H9 (cell line): Measurements from ENCODE around the gene TMC2. TPM values are rescaled to one million over a fixed set of nuclear protein-coding genes. Genes with fewer than 3 reads are reported as not detected.

Source experiments
- DNase-seq: peaks from one replicate; pipeline ENCODE4 v3.0.0-alpha.2; 2017
- H2AFZ ChIP-seq: one replicate; pipeline ENCODE4 v1.6.1; 2013; ENCODE audit warnings: mild to moderate bottlenecking, low read length, control low read depth, moderate library complexity
- H2AK5ac ChIP-seq: 2 replicates; pipeline ENCODE4 v1.6.1; 2013; ENCODE audit warnings: low read length, control low read depth, mixed read lengths; ENCODE audit not compliant: insufficient read length
- H2BK120ac ChIP-seq: one replicate; pipeline ENCODE4 v1.6.1; 2013; ENCODE audit warnings: low read depth, mild to moderate bottlenecking, low read length, control low read depth, inconsistent platforms; ENCODE audit not compliant: poor library complexity, severe bottlenecking
- H2BK12ac ChIP-seq: 2 replicates; pipeline ENCODE4 v1.6.1; 2013; ENCODE audit warnings: low read length, control low read depth, mixed read lengths, low read depth; ENCODE audit not compliant: insufficient read length
- H2BK15ac ChIP-seq: 2 replicates; pipeline ENCODE4 v1.6.1; 2013; ENCODE audit warnings: low read depth, low read length, control low read depth
- H2BK20ac ChIP-seq: one replicate; pipeline ENCODE4 v1.6.1; 2013; ENCODE audit warnings: low read depth, mild to moderate bottlenecking, low read length, control low read depth, inconsistent platforms; ENCODE audit not compliant: poor library complexity, severe bottlenecking
- H2BK5ac ChIP-seq: 2 replicates; pipeline ENCODE4 v1.6.1; 2013; ENCODE audit warnings: low read length, control low read depth, mixed read lengths; ENCODE audit not compliant: insufficient read length
- H3K14ac ChIP-seq: 2 replicates; pipeline ENCODE4 v1.6.1; 2013; ENCODE audit warnings: low read length, control low read depth; ENCODE audit not compliant: insufficient read depth
- H3K18ac ChIP-seq: 2 replicates; pipeline ENCODE4 v1.6.1; 2013; ENCODE audit warnings: low read depth, mild to moderate bottlenecking, mixed read lengths, low read length, control low read depth; ENCODE audit not compliant: insufficient read length
- H3K23ac ChIP-seq: 2 replicates; pipeline ENCODE4 v1.6.1; 2013; ENCODE audit warnings: low read length, control low read depth, mixed read lengths, low read depth; ENCODE audit not compliant: insufficient read length
- H3K23me2 ChIP-seq: 2 replicates; pipeline ENCODE4 v1.6.1; 2013; ENCODE audit warnings: low read depth, mild to moderate bottlenecking, mixed read lengths, low read length, control low read depth; ENCODE audit not compliant: insufficient read length, poor library complexity, severe bottlenecking
- H3K27ac ChIP-seq: 2 replicates; pipeline ENCODE4 v1.5.1; 2013; ENCODE audit warnings: low read length, control low read depth, mixed read lengths, low read depth; ENCODE audit not compliant: insufficient read length
- H3K27me3 ChIP-seq: 2 replicates; pipeline ENCODE4 v1.6.1; 2013; ENCODE audit warnings: low read length, control low read depth, inconsistent platforms; ENCODE audit not compliant: insufficient read depth
- H3K4ac ChIP-seq: 2 replicates; pipeline ENCODE4 v1.6.1; 2013; ENCODE audit warnings: low read depth, mild to moderate bottlenecking, control low read depth, inconsistent platforms, low read length, moderate library complexity
- H3K4me1 ChIP-seq: 2 replicates; pipeline ENCODE4 v1.6.1; 2013; ENCODE audit warnings: low read length, control low read depth, inconsistent platforms; ENCODE audit not compliant: insufficient read depth
- H3K4me2 ChIP-seq: 2 replicates; pipeline ENCODE4 v1.6.1; 2013; ENCODE audit warnings: low read length, control low read depth, mixed read lengths; ENCODE audit not compliant: insufficient read length, insufficient read depth
- H3K56ac ChIP-seq: 2 replicates; pipeline ENCODE4 v1.6.1; 2013; ENCODE audit warnings: low read depth, mild to moderate bottlenecking, mixed read lengths, low read length, control low read depth; ENCODE audit not compliant: insufficient read length
- H3K79me1 ChIP-seq: 2 replicates; pipeline ENCODE4 v1.6.1; 2013; ENCODE audit warnings: low read depth, mild to moderate bottlenecking, moderate library complexity, low read length, control low read depth, inconsistent platforms; ENCODE audit not compliant: insufficient read depth, poor library complexity, severe bottlenecking
- H3K79me2 ChIP-seq: 2 replicates; pipeline ENCODE4 v1.6.1; 2013; ENCODE audit warnings: low read length, control low read depth, inconsistent platforms; ENCODE audit not compliant: insufficient read depth
- H3K9ac ChIP-seq: 2 replicates; pipeline ENCODE4 v1.6.1; 2013; ENCODE audit warnings: low read length, control low read depth, mixed read lengths; ENCODE audit not compliant: insufficient read length; ENCODE audit errors: extremely low read depth
- H3K9me3 ChIP-seq: one replicate; pipeline ENCODE4 v1.6.1; 2013; ENCODE audit warnings: low read depth, low read length, inconsistent platforms; ENCODE audit not compliant: control insufficient read depth
- H3T11ph ChIP-seq: one replicate; pipeline ENCODE4 v1.6.1; 2013; ENCODE audit warnings: mild to moderate bottlenecking, low read length, control low read depth, inconsistent platforms
- H4K20me1 ChIP-seq: one replicate; pipeline ENCODE4 v1.6.1; 2013; ENCODE audit not compliant: control insufficient read depth, insufficient read length, insufficient read depth
- H4K5ac ChIP-seq: 2 replicates; pipeline ENCODE4 v1.6.1; 2013; ENCODE audit warnings: low read depth, mild to moderate bottlenecking, mixed read lengths, low read length, control low read depth; ENCODE audit not compliant: insufficient read length
- H4K8ac ChIP-seq: replicated peaks from 2 replicates; pipeline ENCODE4 v1.6.1; 2013; ENCODE audit warnings: low read length, control low read depth, mixed read lengths, low read depth; ENCODE audit not compliant: insufficient read length
- H4K91ac ChIP-seq: 2 replicates; pipeline ENCODE4 v1.6.1; 2013; ENCODE audit warnings: low read depth, mild to moderate bottlenecking, moderate library complexity, mixed read lengths, low read length, control low read depth; ENCODE audit not compliant: insufficient read length
- H3K27ac Mint-ChIP-seq, 3 experiments: 2 replicates in 2 of 3; 3 replicates in 1 of 3; pipeline ENCODE4 v1.8.0; 2020 to 2021; ENCODE audit warnings: mixed read lengths in 3 of 3, mild to moderate bottlenecking in 1 of 3, moderate library complexity in 1 of 3
- H3K27me3 Mint-ChIP-seq: 2 replicates; pipeline ENCODE4 v1.8.0; 2021; ENCODE audit warnings: low read depth, mild to moderate bottlenecking, moderate library complexity, mixed read lengths
- H3K36me3 Mint-ChIP-seq, 3 experiments: 2 replicates in 2 of 3; 3 replicates in 1 of 3; pipeline ENCODE4 v1.8.0; 2020 to 2021; ENCODE audit warnings: low read depth in 3 of 3, mixed read lengths in 3 of 3; ENCODE audit not compliant: insufficient read depth in 1 of 3
- H3K4me1 Mint-ChIP-seq, 2 experiments: 2 replicates each; pipeline ENCODE4 v1.8.0; 2020; ENCODE audit warnings: mixed read lengths in 2 of 2
- H3K4me3 Mint-ChIP-seq, 2 experiments: 2 replicates in 1 of 2; 3 replicates in 1 of 2; pipeline ENCODE4 v1.8.0; 2020 to 2021; ENCODE audit warnings: mild to moderate bottlenecking in 2 of 2, mixed read lengths in 2 of 2, moderate library complexity in 1 of 2
- H3K9me3 Mint-ChIP-seq, 2 experiments: 2 replicates in 1 of 2; 3 replicates in 1 of 2; pipeline ENCODE4 v1.8.0; 2020; ENCODE audit warnings: mild to moderate bottlenecking in 2 of 2, mixed read lengths in 2 of 2, moderate library complexity in 1 of 2
- WGBS: extraction: QIAGEN DNeasy Blood & Tissue Kit; methylation state at CpG from one replicate; pipeline ENCODE4 v1.1.7; 2013; ENCODE audit warnings: missing lambda C conversion rate, low lambda C conversion rate, mixed read lengths; ENCODE audit not compliant: insufficient read length; ENCODE audit errors: extremely low coverage; 5-methylcytosine and 5-hydroxymethylcytosine counted together
- total RNA-seq: library from RNA; stranded (reverse); gene quantifications from 2 replicates; pipeline ENCODE4 v1.2.1, GENCODE V29; 2021
- TF ChIP-seq, protein P1 (sequence below): fragments of 200-600 bp; sonication (generic); conservative IDR thresholded peaks from 3 replicates; pipeline ENCODE4 v1.8.0; 2021; ENCODE audit warnings: antibody characterized with exemption, mild to moderate bottlenecking

The TMC2 gene
- total RNA-seq, 1 experiment from 2014 or later, result not detected

- H3K4me2 ChIP-seq, result no peak overlapping the region
- H4K91ac ChIP-seq, result no peak overlapping the region
- H2BK5ac ChIP-seq, result no peak overlapping the region
- no peak overlapping the region for H2BK20ac ChIP-seq
- no peak overlapping the region for H3K9ac ChIP-seq
- peaks cover 0 to 3% of the 10 kb centered on the region in 2 experiments; a peak in 2 of 5 replicates for H3K9me3 Mint-ChIP-seq
- H3K4ac ChIP-seq, result no peak overlapping the region
- no peak overlapping the region for H2BK120ac ChIP-seq
- no peak overlapping the region for H3K56ac ChIP-seq
- H3K36me3 Mint-ChIP-seq, result no peaks in the 10 kb centered on the region
- WGBS, result no CpG with 5 or more reads among the region's 1 CpG
- H3K79me1 ChIP-seq, result no peaks in the 10 kb centered on the region
- no peak overlapping the region for H2BK15ac ChIP-seq
- no peaks in the 10 kb centered on the region for H4K20me1 ChIP-seq
- TF ChIP-seq, protein P1, sequence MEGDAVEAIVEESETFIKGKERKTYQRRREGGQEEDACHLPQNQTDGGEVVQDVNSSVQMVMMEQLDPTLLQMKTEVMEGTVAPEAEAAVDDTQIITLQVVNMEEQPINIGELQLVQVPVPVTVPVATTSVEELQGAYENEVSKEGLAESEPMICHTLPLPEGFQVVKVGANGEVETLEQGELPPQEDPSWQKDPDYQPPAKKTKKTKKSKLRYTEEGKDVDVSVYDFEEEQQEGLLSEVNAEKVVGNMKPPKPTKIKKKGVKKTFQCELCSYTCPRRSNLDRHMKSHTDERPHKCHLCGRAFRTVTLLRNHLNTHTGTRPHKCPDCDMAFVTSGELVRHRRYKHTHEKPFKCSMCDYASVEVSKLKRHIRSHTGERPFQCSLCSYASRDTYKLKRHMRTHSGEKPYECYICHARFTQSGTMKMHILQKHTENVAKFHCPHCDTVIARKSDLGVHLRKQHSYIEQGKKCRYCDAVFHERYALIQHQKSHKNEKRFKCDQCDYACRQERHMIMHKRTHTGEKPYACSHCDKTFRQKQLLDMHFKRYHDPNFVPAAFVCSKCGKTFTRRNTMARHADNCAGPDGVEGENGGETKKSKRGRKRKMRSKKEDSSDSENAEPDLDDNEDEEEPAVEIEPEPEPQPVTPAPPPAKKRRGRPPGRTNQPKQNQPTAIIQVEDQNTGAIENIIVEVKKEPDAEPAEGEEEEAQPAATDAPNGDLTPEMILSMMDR, result peak; percentile 47
- H3K27ac Mint-ChIP-seq, result no peak overlapping the region
- H3K14ac ChIP-seq, result no peak overlapping the region
- H3K27ac ChIP-seq, result no peak overlapping the region
- no peak overlapping the region for H3T11ph ChIP-seq
- H3K4me1 ChIP-seq, result no peaks in the 10 kb centered on the region
- H3K23me2 ChIP-seq, result no peaks in the 10 kb centered on the region
- H3K23ac ChIP-seq, result no peak overlapping the region
- no peaks in the 10 kb centered on the region for H3K79me2 ChIP-seq
- H3K4me3 Mint-ChIP-seq, result no peak overlapping the region
- no peaks in the 10 kb centered on the region for H3K27me3 ChIP-seq
- no peaks in the 10 kb centered on the region for H3K4me1 Mint-ChIP-seq
- no peak overlapping the region for H2AK5ac ChIP-seq
- no peak for DNase-seq
- H2AFZ ChIP-seq, result no peak overlapping the region
- peaks cover 61% of the 10 kb centered on the region for H3K27me3 Mint-ChIP-seq
- H2BK12ac ChIP-seq, result no peak overlapping the region
- H4K8ac ChIP-seq, result no peak overlapping the region
- H4K5ac ChIP-seq, result no peak overlapping the region
- H3K9me3 ChIP-seq, result no peaks in the 10 kb centered on the region
- no peak overlapping the region for H3K18ac ChIP-seq
Measured at GRCh38 chr20:2631228-2631627, 94.9 kb downstream of the TMC2 start.
